GM23248 (cell line): ENCODE results near the gene JARID2. TPM values are rescaled to one million over a fixed set of nuclear protein-coding genes. Genes with fewer than 3 reads are reported as not detected.

Experiments used
- DNase-seq: peaks from one replicate; pipeline ENCODE4 v3.0.0-alpha.2; 2015
- H2AFZ ChIP-seq: fragments of 200-600 bp; sonication (generic); 2 replicates; pipeline ENCODE4 v1.6.1; 2016; ENCODE audit warnings: antibody characterized with exemption
- H3F3A ChIP-seq: fragments of 200-600 bp; sonication (generic); 2 replicates; pipeline ENCODE4 v1.6.1; 2016; ENCODE audit warnings: mild to moderate bottlenecking, antibody characterized with exemption, mixed run types; ENCODE audit not compliant: insufficient read depth
- H3K27ac ChIP-seq: fragments of 200-600 bp; sonication (generic); 2 replicates; pipeline ENCODE4 v1.5.1; 2016; ENCODE audit warnings: mild to moderate bottlenecking
- H3K27me3 ChIP-seq: fragments of 200-600 bp; sonication (generic); replicated peaks from 2 replicates; pipeline ENCODE4 v1.6.1; 2016; ENCODE audit warnings: mild to moderate bottlenecking; ENCODE audit not compliant: insufficient read depth
- H3K36me3 ChIP-seq: fragments of 200-600 bp; sonication (generic); 2 replicates; pipeline ENCODE4 v1.6.1; 2016; ENCODE audit warnings: low read depth, mild to moderate bottlenecking
- H3K4me1 ChIP-seq: fragments of 200-600 bp; sonication (generic); 2 replicates; pipeline ENCODE4 v1.6.1; 2016; ENCODE audit warnings: mild to moderate bottlenecking; ENCODE audit not compliant: insufficient read depth
- H3K4me2 ChIP-seq: fragments of 200-600 bp; sonication (generic); one replicate; pipeline ENCODE4 v1.6.1; 2016; ENCODE audit warnings: mild to moderate bottlenecking; ENCODE audit not compliant: unreplicated experiment
- H3K4me3 ChIP-seq: fragments of 200-600 bp; sonication (generic); 2 replicates; pipeline ENCODE4 v1.5.1; 2016; ENCODE audit warnings: mild to moderate bottlenecking
- H3K79me2 ChIP-seq: fragments of 200-600 bp; sonication (generic); 2 replicates; pipeline ENCODE4 v1.6.1; 2016; ENCODE audit warnings: mild to moderate bottlenecking; ENCODE audit not compliant: insufficient read depth
- H3K9ac ChIP-seq: fragments of 200-600 bp; sonication (generic); 2 replicates; pipeline ENCODE4 v1.6.1; 2016; ENCODE audit warnings: mild to moderate bottlenecking
- H3K9me2 ChIP-seq: fragments of 200-600 bp; sonication (generic); 2 replicates; pipeline ENCODE4 v1.6.1; 2016; ENCODE audit warnings: mixed run types, mild to moderate bottlenecking, moderate library complexity; ENCODE audit not compliant: insufficient read depth
- H3K9me3 ChIP-seq: fragments of 200-600 bp; sonication (generic); one replicate; pipeline ENCODE4 v1.6.1; 2017; ENCODE audit warnings: low read depth
- H4K20me1 ChIP-seq: fragments of 200-600 bp; sonication (generic); 2 replicates; pipeline ENCODE4 v1.6.0; 2016; ENCODE audit not compliant: insufficient read depth
- EZH2 ChIP-seq: fragments of 200-600 bp; sonication (generic); IDR thresholded peaks from 2 replicates; pipeline ENCODE4 v1.6.1; 2018; ENCODE audit warnings: antibody characterized with exemption, mild to moderate bottlenecking; ENCODE audit not compliant: insufficient read depth, poor library complexity, severe bottlenecking
- EZH2phosphoT487 ChIP-seq: fragments of 200-600 bp; sonication (generic); IDR thresholded peaks from 2 replicates; pipeline ENCODE4 v1.6.1; 2018; ENCODE audit warnings: antibody characterized with exemption, moderate library complexity, mild to moderate bottlenecking, low read depth; ENCODE audit not compliant: insufficient read depth
- WGBS, 2 experiments: methylation state at CpG; one replicate each; pipeline ENCODE4 v1.1.6; 2015 to 2017; ENCODE audit warnings: low lambda C conversion rate in 2 of 2, low coverage in 1 of 2; ENCODE audit errors: missing lambda C conversion rate in 2 of 2; 5-methylcytosine and 5-hydroxymethylcytosine counted together
- in situ Hi-C: fragments of 300-500 bp; cut with MboI; formaldehyde crosslinking; loops from 2 replicates; pipeline ENCODE4 v1.15.0; 2020
- polyA plus RNA-seq: library from polyadenylated mRNA; unstranded; fragments of >200 nt; fragmentation: Nextera tagmentation; extraction: Ambion mirVana; gene quantifications from 2 replicates; pipeline ENCODE4 v1.2.1, GENCODE V29; 2016
- total RNA-seq: library from RNA; depleted of rRNA; stranded (reverse); fragments of >200 nt; shearing (Covaris generic); gene quantifications from 2 replicates; pipeline ENCODE4 v1.2.3, GENCODE V29; 2014

JARID2 gene
- total and polyA plus RNA-seq, 2 experiments from 2014 or later: 3.9 to 9.3 TPM

DNA sequence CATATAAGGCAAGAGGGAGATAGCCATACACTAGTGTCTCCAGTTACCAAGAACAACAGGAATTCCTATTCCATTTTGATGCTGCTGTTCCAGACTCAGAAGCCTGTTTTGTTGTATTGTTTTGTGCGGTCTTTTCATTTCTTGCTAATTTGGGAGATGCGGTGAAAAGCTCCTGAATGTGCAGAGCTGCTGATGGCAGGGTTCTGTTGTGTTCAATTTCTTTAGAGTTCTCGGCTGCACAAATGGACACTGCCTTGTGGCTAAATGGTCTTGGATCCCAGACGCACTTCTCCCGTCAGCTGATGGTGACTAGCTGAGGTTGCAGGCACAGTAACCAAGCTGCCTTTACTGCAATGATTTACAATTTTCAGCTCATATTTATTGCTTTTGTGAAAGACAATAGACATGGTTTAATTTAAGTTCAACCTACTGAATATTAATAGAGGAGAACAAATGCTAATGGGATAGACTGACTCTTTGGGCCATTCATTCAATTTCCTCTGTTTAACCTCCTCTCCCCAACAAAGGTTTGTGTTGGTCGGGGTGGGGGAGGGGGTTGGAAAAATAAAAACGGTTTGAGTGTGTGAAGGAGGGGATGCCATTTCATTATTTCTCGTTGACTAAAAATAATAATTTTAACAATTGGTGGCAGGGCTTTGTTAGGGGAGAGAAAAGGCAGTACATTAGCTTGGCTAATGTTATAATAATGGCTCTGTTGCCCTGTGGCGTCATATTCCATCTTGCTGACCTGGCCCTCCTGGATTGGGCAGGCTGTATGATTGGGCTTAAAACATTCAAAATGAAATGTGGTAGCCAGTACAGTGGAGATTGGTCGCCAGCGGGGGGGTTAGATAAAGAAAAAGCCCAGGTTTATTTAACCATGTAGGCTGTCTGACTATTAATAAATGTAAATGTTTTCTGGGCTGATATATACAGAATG, 159.5 kb downstream of the JARID2 start:
- DNase-seq: no peak
- H3K4me1 ChIP-seq: peaks cover 20% of the 10 kb centered on the region
- peaks cover 11% of the 10 kb centered on the region; the same call in 1 of the 2 replicates for H3F3A ChIP-seq
- no peak overlapping the region for H3K4me3 ChIP-seq
- no peak overlapping the region for H2AFZ ChIP-seq
- no peaks in the 10 kb centered on the region for H3K9me3 ChIP-seq
- H3K4me2 ChIP-seq: no peak overlapping the region
- 92% methylated on average over 11 of the region's 11 CpGs for WGBS, 2 experiments
- TF ChIP-seq EZH2phosphoT487: no peak
- TF ChIP-seq EZH2: no peak
- H3K27ac ChIP-seq: no peak overlapping the region
- in situ Hi-C loops: no loop called here
- no peaks in the 10 kb centered on the region for H3K36me3 ChIP-seq
- H3K9me2 ChIP-seq: no peaks in the 10 kb centered on the region
- H3K79me2 ChIP-seq: peaks cover 100% of the 10 kb centered on the region
- no peak overlapping the region for H3K9ac ChIP-seq
- no peaks in the 10 kb centered on the region for H3K27me3 ChIP-seq
- H4K20me1 ChIP-seq: peaks cover 18% of the 10 kb centered on the region; the same call in 1 of the 2 replicates

- H4K20me1 ChIP-seq: peaks cover 18% of the 10 kb centered on the region; the same call in 1 of the 2 replicates
- TF ChIP-seq EZH2phosphoT487 (no peak), EZH2 (no peak)
- in situ Hi-C loops: no loop called here
Observed at GRCh38 chr6:15406452-15406851, 160.6 kb downstream of the JARID2 start.

DNA sequence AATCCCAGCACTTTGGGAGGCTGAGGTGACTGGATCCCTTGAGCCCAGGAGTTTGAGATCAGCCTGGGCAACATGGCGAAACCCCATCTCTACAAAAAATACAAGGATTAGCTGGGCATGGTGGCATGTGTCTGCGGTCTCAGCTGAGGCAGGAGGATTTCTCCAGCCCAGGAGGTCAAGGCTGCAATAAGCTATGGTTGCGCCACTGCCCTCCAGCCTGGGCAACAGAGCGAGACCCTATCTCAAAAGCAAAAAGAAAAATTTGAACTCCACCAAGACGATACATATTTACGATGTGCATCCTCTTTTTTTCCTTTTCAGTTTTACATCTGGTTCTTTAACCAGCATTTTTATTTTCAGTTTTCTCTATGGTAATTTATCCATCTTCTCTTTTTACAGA, 162.1 kb downstream of the JARID2 start:
- H3K4me3 ChIP-seq: no peak overlapping the region
- no peak for TF ChIP-seq EZH2phosphoT487
- no peaks in the 10 kb centered on the region for H3K9me2 ChIP-seq
- H3F3A ChIP-seq: no peaks in the 10 kb centered on the region
- H3K4me1 ChIP-seq: no peaks in the 10 kb centered on the region
- H3K9ac ChIP-seq: no peak overlapping the region
- H4K20me1 ChIP-seq: peaks cover 18% of the 10 kb centered on the region; the same call in 1 of the 2 replicates
- H3K27me3 ChIP-seq: no peaks in the 10 kb centered on the region
- DNase-seq: no peak
- H3K36me3 ChIP-seq: no peaks in the 10 kb centered on the region
- no peaks in the 10 kb centered on the region for H3K9me3 ChIP-seq
- WGBS, 2 experiments: 98 to 99% methylated on average over 6 of the region's 6 CpGs
- peaks cover 100% of the 10 kb centered on the region for H3K79me2 ChIP-seq
- in situ Hi-C loops: no loop called here
- no peak overlapping the region for H2AFZ ChIP-seq
- no peak overlapping the region for H3K27ac ChIP-seq
- H3K4me2 ChIP-seq: no peak overlapping the region

More at GRCh38 chr6:15406452-15406851, 160.6 kb downstream of the JARID2 start:
- Histone ChIP-seq H3K9me2 (no peaks in the 10 kb centered on the region), H3K9ac (no peak overlapping the region), H3F3A (peaks cover 9% of the 10 kb centered on the region; the same call in 1 of the 2 replicates), H3K9me3 (no peaks in the 10 kb centered on the region), H3K79me2 (peaks cover 100% of the 10 kb centered on the region), H3K27ac (no peak overlapping the region), H3K4me2 (no peak overlapping the region), H2AFZ (no peak overlapping the region), H3K4me3 (no peak overlapping the region), H3K27me3 (no peaks in the 10 kb centered on the region), H3K36me3 (no peaks in the 10 kb centered on the region), H3K4me1 (peaks cover 10% of the 10 kb centered on the region)
- 94 to 100% methylated on average over 1 of the region's 1 CpG for WGBS, 2 experiments
- no peak for DNase-seq

DNA sequence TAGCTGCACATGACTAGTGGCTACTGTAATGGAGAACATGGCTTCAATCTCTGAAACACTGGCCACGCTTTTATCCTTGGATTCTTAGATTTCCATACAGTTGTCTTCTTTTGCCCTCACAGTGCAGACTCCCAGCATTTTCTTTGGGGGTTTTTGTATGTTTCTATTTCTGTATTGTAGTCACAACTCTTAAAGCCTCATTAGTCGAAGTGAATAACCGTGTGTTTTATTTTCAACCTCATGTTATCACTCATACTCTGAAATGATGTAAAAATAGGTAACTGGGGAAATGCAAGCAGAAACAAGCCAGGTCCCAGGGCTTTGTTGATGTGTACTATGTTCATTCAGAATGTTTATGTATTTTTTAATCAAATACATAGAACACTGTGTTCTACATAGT, 162.9 kb downstream of the JARID2 start:
- Histone ChIP-seq H3K4me1 (no peaks in the 10 kb centered on the region), H3K27me3 (no peaks in the 10 kb centered on the region)

More for the DNA sequence above, 162.9 kb downstream of the JARID2 start:
- no peak overlapping the region for H3K27ac ChIP-seq
- H2AFZ ChIP-seq: no peak overlapping the region
- no peak overlapping the region for H3K4me2 ChIP-seq
- H3K4me3 ChIP-seq: no peak overlapping the region
- H3K9me3 ChIP-seq: no peaks in the 10 kb centered on the region
- 90 to 97% methylated on average over 3 of the region's 3 CpGs for WGBS, 2 experiments
- in situ Hi-C loops: no loop called here
- H3F3A ChIP-seq: no peaks in the 10 kb centered on the region
- no peak overlapping the region for H3K9ac ChIP-seq
- no peaks in the 10 kb centered on the region for H3K36me3 ChIP-seq
- TF ChIP-seq EZH2phosphoT487 (no peak), EZH2 (no peak)
- DNase-seq: no peak
- peaks cover 18% of the 10 kb centered on the region; the same call in 1 of the 2 replicates for H4K20me1 ChIP-seq
- H3K79me2 ChIP-seq: peaks cover 100% of the 10 kb centered on the region
- H3K9me2 ChIP-seq: no peaks in the 10 kb centered on the region
